Skin of body (tissue), 2 donors: Measurements from ENCODE around the gene BICDL2. TPM values are rescaled to one million over a fixed set of nuclear protein-coding genes. Genes with fewer than 3 reads are reported as not detected.
"Not testable (repeated sequence)": the region's sequence is repeated elsewhere in the genome, so short reads cannot be mapped to it uniquely, and the experiment has no call there.

Source experiments
- DNase-seq: peaks from one replicate; lab custom pipeline; 2025; lab: John Stamatoyannopoulos, UW
- total RNA-seq: library from RNA; depleted of rRNA; stranded (reverse); fragments of >200 nt; gene quantifications from one replicate; pipeline ENCODE4 v1.2.3, GENCODE V29; 2014

BICDL2 gene
- total RNA-seq, 1 donor from 2014 or later = 10.9 TPM

DNA sequence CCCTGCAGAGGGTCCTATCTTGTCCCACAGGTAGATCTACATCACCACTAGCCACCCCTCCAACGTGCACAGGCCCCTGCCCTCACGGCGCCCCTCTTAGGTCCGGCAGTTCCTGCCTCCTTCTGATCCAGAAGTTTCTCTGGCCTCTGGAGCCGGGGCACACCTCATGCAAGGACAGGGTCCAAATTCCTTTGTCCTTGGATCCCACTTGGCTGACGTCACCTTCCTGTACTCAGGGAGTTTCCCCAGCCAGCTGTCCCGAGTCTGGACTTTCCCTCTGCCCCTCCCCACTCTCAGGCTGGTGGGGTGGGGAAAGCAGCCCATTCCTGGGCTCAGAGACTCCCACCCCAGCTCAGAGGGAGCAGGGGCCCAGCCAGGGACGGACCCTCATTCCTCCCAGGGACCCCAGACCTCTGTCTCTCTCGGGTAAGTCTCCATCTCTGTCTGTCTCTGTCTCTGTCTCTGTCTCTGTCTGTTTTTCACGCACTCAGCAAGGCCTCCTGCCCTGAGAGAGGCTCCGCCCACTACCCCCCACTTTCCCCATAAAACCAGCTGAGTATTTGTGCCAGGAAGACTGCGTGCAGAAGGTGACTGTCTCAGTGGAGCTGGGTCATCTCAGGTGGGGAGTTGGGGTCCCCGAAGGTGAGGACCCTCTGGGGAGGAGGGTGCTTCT lies 28.5 kb upstream of the BICDL2 start, which contains the start of gene IL32:
Gene IL32, plus strand, starts transcription at position 572 of the 673 bp plus-strand sequence. CDS start 172 bp downstream, outside the sequence.
- DNase-seq = peak; percentile 24

DNA sequence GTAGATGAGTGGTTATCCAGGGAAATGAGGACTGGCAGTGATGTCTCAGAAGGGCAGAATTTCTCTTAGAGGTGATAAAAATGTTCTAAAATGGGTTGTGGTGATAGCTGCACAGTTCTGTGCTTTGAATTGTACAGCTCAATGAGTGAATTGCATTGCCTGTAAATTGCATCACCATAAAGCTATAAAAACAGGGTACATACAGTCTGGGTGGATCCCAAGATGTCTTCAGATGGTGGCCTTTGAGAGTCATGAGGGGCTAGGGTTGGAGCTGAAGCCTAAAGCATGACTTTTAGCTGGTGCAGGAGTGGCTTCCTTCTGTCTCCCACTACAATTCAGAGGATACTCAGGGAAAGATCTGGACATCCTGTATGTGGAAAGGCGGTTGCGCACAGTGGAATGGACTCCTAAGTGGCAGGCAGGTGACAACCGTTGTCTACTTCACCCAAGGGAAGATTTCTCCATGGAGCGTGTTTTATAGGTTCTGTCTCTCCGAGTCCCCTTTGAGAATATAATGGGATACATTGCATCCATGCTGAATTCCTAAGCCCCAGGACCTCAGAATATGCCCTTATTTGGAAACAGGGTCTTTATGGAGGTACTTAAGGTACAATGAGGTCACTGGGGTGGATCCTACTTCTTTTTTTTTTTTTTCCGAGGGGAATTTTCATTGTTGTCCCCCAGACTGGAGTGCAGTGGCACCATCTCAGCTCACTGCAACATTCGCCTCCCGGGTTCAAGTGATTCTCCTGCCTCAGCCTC lies 27.1 kb upstream of the BICDL2 start:
- DNase-seq = no peak

- no peak for DNase-seq
Measured at GRCh38 chr16:3062553-3062952, 25.8 kb upstream of the BICDL2 start.

DNA sequence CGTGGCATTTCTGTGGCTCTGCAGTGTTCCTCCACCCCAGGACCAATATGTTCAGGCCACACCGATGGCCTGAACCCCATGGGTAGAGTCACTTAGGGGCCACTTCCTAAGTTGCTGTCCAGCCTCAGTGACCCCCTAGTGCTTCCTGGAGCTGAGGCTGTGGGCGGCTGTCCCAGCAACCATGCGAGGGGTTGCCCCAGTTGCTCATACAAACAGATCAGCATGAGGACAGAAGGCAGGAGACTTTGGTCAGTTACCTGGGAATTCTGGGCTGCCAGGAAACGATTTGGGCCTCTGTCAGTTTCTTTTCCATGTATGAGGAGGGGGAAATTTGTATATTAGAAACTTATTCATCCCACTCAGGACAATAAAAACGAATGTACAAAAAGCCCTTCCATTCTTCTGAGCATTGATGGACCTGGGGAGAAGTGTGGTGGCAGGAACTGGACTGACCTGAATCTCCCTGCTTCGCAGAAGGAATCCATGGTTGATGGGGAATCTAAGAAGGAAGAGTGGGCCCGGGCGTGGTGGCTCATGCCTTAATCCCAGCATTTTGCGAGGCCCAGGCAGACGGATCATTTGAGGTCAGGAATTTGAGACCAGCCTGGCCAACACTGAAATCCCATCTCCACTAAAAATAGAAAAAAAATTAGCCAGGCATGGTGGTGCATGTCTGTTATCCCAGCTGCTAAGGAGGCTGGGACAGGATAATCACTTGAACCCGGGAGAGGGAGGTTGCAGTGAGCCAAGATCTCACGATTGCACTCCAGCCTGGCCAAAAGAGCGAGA lies 23.8 kb upstream of the BICDL2 start:
- no peak for DNase-seq

DNA sequence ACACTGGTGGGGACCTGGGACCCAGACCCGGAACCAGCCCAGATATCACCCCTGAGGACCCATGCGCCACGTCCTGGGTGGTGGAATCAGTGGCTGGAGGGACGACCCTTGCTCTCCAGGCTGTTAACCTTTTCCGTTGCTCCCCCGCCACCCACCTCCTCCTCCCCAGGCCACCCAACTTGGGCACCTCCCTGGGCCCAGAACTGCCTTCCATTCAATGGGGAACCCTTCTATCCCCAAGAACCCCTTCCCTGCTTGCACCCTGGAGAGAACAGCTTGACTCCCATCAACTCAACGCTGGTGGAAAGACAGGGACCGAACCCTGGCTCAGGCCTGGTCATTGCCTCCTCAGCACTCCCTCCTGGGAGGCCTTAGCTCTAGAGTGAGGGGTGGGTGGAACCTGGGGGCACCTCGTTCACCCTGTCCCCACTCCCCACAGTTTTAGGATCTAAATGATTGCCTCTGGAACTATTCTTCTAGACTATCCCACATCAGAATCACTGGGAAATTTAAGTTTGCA lies 23.0 kb upstream of the BICDL2 start:
- no peak for DNase-seq

- DNase-seq = peak; percentile 69
Measured at GRCh38 chr16:3059041-3059722, 22.4 kb upstream of the BICDL2 start.

DNA sequence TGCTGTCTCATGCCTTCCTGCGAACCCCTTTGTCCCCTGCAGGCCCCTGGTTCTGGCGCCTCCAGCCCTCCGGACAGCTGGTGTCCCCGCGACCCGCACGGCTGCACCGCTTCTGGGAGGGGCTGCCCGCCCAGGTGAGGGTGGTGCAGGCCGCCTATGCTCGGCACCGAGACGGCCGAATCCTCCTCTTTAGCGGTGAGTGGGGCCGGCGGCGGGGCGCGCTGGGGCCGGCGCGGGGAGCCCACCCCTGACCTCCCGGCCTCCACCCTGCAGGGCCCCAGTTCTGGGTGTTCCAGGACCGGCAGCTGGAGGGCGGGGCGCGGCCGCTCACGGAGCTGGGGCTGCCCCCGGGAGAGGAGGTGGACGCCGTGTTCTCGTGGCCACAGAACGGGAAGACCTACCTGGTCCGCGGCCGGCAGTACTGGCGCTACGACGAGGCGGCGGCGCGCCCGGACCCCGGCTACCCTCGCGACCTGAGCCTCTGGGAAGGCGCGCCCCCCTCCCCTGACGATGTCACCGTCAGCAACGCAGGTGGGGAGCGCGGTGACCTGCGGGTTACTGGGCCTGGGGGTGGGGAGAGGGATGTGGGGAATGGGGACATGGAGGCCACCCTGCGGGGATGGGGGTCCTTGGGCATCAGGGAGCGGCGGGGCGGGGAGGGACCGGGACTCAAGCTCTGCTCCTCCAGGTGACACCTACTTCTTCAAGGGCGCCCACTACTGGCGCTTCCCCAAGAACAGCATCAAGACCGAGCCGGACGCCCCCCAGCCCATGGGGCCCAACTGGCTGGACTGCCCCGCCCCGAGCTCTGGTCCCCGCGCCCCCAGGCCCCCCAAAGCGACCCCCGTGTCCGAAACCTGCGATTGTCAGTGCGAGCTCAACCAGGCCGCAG lies 21.6 kb upstream of the BICDL2 start:
- DNase-seq = no peak

DNA sequence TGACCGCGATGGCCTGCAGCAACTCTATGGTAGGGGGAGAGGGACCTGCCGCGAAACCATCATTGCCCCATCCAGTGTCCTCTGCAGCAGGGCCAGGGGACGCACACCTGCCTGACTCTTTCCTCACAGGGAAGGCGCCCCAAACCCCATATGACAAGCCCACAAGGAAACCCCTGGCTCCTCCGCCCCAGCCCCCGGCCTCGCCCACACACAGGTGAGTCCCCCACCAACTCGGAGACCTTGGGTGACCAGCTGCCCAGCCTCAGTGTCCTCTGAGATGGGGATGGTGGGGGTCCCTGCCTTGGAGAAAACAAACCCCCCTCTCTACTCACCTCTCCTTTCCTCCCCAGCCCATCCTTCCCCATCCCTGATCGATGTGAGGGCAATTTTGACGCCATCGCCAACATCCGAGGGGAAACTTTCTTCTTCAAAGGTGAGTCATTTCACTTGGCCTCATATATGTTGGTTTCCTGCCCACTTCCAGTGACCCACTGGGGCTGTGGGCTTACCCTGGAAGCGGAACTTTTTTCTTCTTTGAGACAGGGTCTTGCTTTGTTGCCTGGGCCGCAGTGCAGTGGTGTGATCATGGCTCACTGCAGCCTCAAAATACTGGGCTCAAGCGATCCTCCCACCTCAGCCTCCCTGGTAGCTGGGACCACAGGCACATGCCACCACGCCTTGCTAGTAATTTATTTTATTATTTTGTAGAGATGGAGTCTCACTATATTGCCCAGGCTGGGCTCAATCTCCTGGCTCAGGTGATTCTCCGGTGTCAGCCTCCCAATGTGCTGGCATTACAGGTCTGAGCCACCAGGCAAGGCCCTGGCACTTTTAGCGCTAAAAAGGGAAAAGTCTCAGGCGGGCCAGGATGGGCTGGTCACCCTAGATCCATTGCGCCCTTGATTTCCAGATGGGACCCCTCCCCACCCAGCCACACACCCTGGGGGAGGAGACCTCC lies 20.7 kb upstream of the BICDL2 start:
- no peak for DNase-seq

DNA sequence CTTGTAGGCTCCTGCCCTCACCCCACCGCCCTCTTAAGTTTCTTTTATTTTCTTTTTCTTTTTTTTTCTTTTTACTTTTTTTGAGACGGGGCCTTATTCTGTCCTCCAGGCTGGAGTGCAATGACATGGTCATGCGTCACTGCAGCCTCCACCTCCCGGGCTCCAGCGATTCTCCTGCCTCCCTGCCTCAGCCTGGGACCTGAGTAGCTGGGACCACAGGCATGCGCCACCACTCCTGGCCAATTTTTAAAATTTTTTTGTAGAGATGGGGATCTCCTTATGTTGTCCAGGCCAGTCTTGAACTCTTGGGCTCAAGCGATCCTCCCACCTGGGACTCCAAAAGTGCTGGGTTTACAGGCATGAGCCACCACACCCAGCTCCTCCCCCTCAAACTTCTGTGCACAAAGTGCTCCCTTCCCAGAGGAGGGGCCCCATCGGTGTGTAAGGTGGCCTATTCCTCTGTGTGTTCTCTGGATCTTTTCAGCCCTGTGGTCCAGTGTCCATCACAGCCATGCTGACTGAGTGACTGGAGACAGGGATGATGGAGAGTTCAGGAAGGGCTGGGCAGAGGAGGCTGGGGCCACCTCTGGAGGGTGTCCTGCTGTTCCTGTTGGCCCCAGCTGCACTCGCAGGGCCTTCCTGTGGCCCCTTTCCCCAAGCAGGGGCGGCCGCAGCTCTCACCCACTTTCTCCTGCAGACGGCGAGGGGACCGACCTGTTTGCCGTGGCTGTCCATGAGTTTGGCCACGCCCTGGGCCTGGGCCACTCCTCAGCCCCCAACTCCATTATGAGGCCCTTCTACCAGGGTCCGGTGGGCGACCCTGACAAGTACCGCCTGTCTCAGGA lies 19.8 kb upstream of the BICDL2 start:
- DNase-seq = no peak

DNA sequence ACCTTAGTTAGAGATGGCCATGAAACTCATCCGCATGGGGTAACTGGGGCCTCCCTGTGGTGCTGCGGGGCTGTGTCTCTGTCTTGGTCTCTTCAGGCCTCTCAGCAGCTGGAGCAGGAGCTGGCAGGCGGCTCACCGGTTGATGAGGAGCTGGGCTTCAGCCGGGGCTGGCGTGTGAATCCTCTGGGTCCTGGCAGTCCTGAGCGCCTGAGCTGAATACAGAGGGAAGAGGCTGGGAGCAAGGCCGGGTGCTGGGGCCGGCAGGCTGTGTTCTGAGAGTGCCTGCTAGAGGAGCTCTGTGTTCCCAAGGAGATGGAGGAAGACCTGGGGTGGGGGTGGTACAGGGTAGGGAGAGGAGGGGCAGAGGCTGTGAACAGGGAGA lies 19.0 kb upstream of the BICDL2 start:
- DNase-seq = not testable (repeated sequence)

DNA sequence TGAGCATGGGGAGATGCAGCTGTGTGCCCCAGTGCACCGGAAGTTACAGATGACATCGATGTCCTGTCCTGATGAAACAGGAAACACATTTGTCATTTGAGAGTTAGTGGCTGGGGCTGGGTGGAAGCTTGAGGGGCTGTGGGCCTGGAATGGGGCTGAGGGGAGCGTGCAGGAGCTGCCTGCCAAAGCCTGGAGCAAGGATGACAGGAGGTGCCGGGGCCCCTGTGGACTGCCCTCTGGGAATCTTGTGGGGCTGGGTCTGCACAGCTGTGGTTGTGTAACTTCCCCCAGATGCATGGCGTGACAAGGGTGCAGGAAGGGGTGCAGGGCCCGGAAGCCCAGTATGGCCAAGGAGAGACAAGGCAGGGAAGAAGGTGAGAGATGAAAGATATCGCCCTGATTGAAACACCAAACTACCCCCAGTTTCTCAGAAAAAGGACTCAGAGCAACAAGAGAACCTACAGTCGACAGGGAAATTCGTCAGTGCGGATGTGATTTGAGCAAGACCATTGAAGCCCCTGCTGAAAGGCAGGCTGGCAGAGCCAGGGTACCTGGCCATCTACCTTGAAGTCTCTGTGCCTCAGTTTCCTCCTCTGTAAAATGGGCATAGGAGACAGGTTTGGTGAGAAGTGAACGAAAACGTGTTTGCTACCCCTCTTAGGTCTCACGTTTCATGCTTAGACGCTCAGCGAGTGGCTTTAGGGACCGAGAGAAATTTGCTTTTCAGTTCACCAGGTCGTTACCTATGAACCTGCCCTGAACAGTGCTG lies 18.4 kb upstream of the BICDL2 start:
- DNase-seq = no peak

DNA sequence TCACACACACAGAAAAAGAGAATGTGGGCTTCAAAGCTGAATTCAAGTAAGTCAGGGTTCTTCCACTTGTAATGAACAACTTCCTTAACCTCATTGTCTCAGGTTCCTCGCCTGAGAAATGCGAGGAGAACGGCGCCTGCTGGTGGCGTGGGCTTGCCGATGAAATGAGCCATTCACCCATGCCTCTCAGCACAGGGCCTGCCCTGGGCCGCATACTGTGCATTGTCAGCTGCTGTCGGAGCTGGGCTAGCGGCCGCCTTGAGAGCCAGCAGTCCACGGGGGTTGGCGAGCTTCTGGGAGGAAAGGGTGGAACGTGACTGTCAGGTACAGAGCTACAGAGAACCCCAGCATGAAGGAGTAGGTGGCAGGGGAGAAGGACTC lies 16.6 kb upstream of the BICDL2 start:
- not testable (repeated sequence) for DNase-seq

DNA sequence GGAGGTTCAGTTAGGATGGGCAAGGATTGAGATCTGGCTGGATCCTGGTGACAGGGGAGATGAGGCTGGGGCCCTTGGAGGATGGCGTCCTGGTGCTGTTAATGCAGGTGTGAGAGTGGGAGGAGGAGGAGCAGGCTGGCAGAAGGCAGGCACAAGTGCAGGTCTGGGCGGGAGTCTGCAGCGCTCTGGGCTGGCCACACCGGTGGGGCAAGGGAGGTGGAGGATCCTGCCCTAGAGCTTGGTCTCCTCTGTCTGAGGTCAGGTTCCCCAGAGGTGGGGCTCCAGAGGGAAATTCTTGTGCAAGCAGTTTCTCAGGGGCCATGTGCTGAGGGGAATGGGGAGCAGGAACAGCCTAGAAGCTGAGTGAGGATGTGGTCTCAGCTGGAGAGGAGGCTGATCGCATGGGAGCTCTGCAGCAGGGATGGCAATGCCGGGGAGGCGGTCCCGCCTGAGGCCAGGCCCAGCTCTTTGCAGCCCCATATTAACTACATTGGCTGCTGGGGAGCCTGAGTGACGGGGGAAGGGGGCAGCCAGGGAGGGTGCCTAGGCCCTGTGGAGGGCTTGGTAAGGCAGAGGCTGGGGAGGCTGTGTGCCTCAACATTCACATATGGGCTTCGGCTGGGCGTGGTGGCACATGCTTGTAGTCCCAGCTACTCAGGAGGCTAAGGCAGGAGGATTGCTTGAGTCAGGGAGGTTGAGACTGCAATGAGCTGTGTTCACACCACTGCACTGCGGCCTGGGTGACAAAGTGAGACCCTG lies 16.0 kb upstream of the BICDL2 start:
- not testable (repeated sequence) for DNase-seq

DNA sequence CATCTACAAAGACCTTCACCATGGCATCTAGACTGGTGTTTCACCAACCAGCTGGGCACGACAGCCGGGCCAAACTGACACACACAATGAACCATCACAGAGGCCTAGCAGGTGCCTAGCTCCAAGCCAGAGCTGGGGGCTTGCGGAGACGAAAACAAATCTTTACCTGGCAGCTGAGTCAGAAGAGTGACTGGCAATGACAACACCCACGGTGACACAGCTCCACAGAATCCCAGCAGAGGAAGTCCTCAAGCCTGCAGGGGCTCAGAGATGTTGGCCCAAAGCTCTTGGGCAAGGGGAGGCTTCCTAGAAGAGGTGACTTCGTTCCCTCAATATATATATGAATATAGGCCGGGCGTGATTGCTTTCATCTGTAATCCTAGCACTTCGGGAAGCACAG lies 14.8 kb upstream of the BICDL2 start:
- no peak for DNase-seq

DNA sequence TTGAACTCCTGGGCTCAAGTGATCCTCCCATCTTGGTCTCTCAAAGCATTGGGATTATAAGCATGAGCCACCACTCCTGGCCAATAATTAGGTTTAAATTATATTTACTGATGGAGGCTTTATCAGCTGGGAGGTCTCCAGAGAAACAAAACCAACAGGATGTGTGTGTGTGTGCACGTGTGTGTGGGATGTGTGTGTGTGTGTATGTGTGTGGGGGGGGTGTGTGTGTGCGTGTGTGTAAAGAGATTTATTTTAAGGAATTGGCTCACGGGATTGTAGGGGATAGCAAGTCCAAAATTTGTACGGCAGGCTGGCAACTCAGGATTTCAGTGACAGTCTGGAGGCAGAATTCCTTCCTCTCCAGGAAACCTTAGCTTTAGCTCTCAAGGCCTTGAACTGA lies 14.3 kb upstream of the BICDL2 start:
- no peak for DNase-seq

DNA sequence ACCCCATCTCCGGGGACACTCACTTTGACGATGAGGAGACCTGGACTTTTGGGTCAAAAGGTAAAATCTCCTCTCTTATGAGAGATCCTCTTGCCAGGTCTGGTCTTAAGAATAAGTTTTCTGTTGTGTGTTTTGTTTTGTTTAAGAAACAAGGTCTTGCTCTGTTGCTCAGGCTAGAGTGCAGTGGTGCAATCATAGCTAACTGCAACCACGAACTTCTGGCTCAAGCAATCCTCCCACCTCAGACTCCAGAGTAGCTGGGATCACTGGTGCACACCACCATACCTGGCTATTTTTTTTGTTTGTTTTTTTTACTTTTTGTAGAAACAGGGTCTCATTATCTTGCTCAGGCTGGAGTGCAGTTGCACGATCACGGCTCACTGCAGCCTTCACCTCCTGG lies 13.7 kb upstream of the BICDL2 start:
- no peak for DNase-seq
